Nephron progenitor cell (in vitro differentiated cells): ENCODE data around the gene AFF2.

Experiments used
- DNase-seq: peaks from one replicate; pipeline ENCODE4 v3.0.0; 2021
- H3K27ac Mint-ChIP-seq: 2 replicates; pipeline ENCODE4 v1.8.0; 2021; ENCODE audit warnings: mild to moderate bottlenecking, moderate library complexity, mixed read lengths
- H3K27me3 Mint-ChIP-seq: 2 replicates; pipeline ENCODE4 v1.8.0; 2021; ENCODE audit warnings: mild to moderate bottlenecking, low read depth, mixed read lengths; ENCODE audit not compliant: poor library complexity
- H3K36me3 Mint-ChIP-seq: 2 replicates; pipeline ENCODE4 v1.8.0; 2021; ENCODE audit warnings: low read depth, mixed read lengths
- H3K4me1 Mint-ChIP-seq: 2 replicates; pipeline ENCODE4 v1.8.0; 2021; ENCODE audit warnings: mixed read lengths
- H3K4me3 Mint-ChIP-seq: 2 replicates; pipeline ENCODE4 v1.8.0; 2021; ENCODE audit warnings: mild to moderate bottlenecking, moderate library complexity, mixed read lengths
- H3K9me3 Mint-ChIP-seq: 2 replicates; pipeline ENCODE4 v1.8.0; 2021; ENCODE audit warnings: mild to moderate bottlenecking, moderate library complexity, mixed read lengths
- TF ChIP-seq, protein P1 (sequence below): fragments of 200-600 bp; sonication (generic); IDR thresholded peaks from 2 replicates; pipeline ENCODE4 v1.5.0; 2021; ENCODE audit warnings: antibody characterized with exemption

The AFF2 gene

DNA sequence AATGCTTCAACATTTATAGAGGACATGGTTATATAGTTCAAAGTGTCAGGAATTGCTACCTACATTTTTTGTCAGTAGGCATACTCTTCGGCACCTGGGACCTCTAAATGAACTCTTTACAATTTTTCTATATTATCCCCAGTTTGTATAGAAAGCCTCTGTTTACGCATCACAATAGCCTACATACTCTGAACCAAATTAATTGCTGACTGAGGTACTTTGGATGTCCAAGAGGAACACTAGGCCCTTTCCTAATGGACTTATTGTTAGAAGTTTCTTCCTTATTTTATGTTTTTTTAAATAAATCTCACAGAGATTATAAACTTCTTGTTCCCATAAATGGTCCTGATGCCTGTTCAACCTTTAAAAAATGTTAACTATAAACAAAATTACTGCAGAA is 8.4 kb upstream of the AFF2 start:
- Mint-ChIP-seq H3K36me3 (no peaks in the 10 kb centered on the region), H3K4me3 (no peak overlapping the region), H3K9me3 (peaks cover 17% of the 10 kb centered on the region), H3K27ac (no peak overlapping the region), H3K4me1 (no peaks in the 10 kb centered on the region), H3K27me3 (no peaks in the 10 kb centered on the region)
- no peak for DNase-seq
- TF ChIP-seq, protein P1, sequence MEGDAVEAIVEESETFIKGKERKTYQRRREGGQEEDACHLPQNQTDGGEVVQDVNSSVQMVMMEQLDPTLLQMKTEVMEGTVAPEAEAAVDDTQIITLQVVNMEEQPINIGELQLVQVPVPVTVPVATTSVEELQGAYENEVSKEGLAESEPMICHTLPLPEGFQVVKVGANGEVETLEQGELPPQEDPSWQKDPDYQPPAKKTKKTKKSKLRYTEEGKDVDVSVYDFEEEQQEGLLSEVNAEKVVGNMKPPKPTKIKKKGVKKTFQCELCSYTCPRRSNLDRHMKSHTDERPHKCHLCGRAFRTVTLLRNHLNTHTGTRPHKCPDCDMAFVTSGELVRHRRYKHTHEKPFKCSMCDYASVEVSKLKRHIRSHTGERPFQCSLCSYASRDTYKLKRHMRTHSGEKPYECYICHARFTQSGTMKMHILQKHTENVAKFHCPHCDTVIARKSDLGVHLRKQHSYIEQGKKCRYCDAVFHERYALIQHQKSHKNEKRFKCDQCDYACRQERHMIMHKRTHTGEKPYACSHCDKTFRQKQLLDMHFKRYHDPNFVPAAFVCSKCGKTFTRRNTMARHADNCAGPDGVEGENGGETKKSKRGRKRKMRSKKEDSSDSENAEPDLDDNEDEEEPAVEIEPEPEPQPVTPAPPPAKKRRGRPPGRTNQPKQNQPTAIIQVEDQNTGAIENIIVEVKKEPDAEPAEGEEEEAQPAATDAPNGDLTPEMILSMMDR: no peak

DNA sequence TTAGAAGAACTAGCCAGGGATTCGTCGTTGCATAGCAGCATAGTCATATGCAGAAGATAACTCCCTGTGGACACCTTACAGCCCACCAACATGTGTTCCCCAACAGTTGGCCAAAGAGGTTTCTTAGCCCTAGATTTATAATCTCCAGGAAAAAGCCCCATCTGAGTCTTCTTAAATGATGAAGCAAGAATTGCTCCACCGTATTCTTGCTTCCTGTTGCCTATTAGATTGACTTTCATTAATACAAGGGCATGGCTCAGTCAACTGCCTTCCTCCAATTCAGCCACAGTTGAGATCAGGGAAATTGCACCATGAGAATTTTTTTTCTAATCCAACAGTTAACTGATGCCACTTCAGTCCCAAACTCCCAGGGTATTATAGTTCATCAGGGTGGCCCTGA is 5.2 kb upstream of the AFF2 start:
- Mint-ChIP-seq H3K27ac (no peak overlapping the region), H3K36me3 (no peaks in the 10 kb centered on the region), H3K27me3 (no peaks in the 10 kb centered on the region), H3K9me3 (peaks cover 16% of the 10 kb centered on the region), H3K4me3 (no peak overlapping the region), H3K4me1 (peaks cover 13% of the 10 kb centered on the region)
- TF ChIP-seq, protein P1: no peak
- no peak for DNase-seq

DNA sequence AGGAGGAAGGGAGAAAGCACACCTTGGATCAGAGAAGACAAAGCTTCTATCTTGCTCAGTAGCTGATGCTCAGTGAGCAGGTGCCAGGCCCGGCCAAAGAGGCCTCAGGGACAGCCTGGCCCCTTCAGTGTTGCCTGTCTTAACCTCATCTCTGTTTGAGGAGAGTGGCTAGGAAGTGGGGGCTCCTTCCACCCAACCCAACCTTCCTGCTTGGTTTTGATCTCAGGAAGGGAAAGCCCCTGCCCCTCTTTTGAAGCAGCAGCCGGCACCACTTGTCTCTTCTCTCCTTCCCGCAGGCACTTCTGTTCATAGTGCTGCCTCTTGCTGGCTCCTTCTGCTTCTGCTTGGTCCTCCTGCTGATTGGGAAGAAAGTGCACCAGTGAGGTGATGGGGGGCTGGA is 2.4 kb upstream of the AFF2 start:
- no peaks in the 10 kb centered on the region for H3K27me3 Mint-ChIP-seq
- H3K9me3 Mint-ChIP-seq: peaks cover 16% of the 10 kb centered on the region
- H3K27ac Mint-ChIP-seq: no peak overlapping the region
- DNase-seq: no peak
- H3K36me3 Mint-ChIP-seq: no peaks in the 10 kb centered on the region
- TF ChIP-seq, protein P1: no peak
- H3K4me3 Mint-ChIP-seq: no peak overlapping the region
- H3K4me1 Mint-ChIP-seq: peaks cover 16% of the 10 kb centered on the region

DNA sequence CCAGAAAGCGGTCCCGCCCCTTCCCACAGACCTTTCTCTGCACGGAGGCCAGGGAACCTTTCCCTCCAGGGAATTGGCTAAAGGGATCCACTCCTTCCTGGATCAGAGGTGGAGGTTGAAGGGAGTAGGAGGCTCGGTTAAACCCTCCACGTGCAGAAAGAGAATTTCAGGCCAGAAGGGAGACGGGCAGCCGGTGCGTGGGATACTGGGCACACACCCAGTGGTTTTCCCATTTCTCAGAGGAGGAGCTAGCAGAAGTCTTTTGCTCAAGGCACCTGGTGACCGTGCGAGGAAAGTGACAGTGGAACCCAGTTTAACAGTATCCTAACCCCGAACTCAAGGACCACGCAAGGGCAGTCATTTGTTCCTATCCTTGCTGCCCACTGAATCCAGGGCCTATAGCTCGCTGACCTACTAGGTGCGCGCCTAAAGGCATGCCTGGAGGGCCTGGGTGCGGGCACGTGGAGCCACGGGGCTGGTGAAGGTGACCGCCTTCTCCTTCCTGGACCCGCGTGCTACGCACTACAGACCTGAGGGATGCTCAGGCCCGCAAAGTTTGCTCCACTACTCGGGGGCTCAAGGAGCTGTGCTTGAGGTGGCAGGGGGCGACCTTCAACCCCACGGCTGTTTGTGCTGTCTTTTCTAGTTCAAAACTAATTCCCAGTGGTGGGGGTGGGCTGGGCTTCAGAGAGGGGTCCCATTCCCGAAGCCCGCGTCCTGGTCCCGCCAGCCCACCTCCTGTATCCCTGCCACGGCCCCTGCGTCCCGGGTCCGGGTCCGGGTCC is 587 bp upstream of the AFF2 start:
- Mint-ChIP-seq H3K36me3 (no peaks in the 10 kb centered on the region), H3K4me1 (peaks cover 32% of the 10 kb centered on the region), H3K4me3 (peak overlapping the region; percentile 69), H3K27ac (no peak overlapping the region), H3K27me3 (no peaks in the 10 kb centered on the region), H3K9me3 (peaks cover 16% of the 10 kb centered on the region)
- DNase-seq: no peak
- TF ChIP-seq, protein P1: no peak

DNA sequence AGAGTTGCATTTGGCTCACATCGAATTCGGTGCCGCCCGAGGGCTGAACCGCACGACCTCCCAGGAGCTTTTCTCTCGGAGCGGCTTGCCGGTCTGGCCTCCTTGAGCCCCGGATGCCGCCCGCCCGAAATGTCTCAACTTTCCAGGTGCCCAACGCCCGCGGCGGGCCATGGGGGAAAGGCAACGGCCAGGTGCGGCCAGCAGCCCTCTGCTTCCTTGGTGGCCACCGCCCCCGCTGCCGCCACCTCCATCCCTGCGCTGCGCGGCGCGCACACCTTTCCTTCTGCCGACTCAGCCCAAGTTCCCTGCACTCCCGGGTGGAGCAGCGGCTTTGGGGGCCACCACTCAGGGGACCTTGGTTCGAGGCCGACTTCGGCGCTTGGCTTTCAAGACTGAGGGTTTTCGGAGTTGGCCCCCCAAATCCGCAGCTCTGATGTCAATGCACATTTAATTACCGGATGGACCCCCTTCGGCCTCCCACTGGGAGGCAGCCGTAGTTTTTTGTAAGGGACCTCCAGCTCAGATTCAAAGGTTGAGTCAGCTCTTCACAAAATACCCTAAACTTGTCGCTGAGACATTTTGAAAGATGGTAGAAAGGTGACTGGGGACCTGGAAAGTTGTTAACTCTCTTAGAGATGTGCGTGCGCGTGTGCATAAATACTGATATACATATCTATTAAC is 1.1 kb downstream of the AFF2 start:
- no peak for DNase-seq
- peak overlapping the region; percentile 88 for H3K4me3 Mint-ChIP-seq
- TF ChIP-seq, protein P1: no peak
- H3K36me3 Mint-ChIP-seq: no peaks in the 10 kb centered on the region
- H3K9me3 Mint-ChIP-seq: peaks cover 16% of the 10 kb centered on the region
- no peaks in the 10 kb centered on the region for H3K27me3 Mint-ChIP-seq
- H3K4me1 Mint-ChIP-seq: peaks cover 49% of the 10 kb centered on the region
- no peak overlapping the region for H3K27ac Mint-ChIP-seq
